OCI-LY3 (cell line): ENCODE results near the gene VTI1A.

Experiments
- H2AFZ ChIP-seq: fragments of 200-600, 300-600 bp; shearing (Covaris generic); 2 replicates; pipeline ENCODE4 v1.6.0; 2014; ENCODE audit warnings: antibody characterized with exemption, low read depth, low read length
- H3K27ac ChIP-seq: fragments of 200-600, 300-600 bp; sonication (generic); 2 replicates; pipeline ENCODE4 v1.5.1; 2014; ENCODE audit warnings: mild to moderate bottlenecking, low read length, moderate library complexity, mixed read lengths
- H3K27me3 ChIP-seq: fragments of 200-600, 300-600 bp; sonication (generic); 2 replicates; pipeline ENCODE4 v1.6.1; 2014; ENCODE audit warnings: low read depth, low read length, mixed read lengths
- H3K36me3 ChIP-seq: fragments of 200-600, 300-600 bp; sonication (generic); replicated peaks from 2 replicates; pipeline ENCODE3; 2014; ENCODE audit warnings: low read depth, low read length, mixed read lengths
- H3K4me1 ChIP-seq: fragments of 300-600, 200-600 bp; sonication (generic); 2 replicates; pipeline ENCODE4 v1.6.1; 2014; ENCODE audit warnings: low read length, mixed read lengths
- H3K4me2 ChIP-seq: fragments of 200-600, 300-600 bp; sonication (generic); 2 replicates; pipeline ENCODE4 v1.6.1; 2014; ENCODE audit warnings: low read length, mixed read lengths
- H3K4me3 ChIP-seq: fragments of 300-600, 200-600 bp; sonication (generic); 2 replicates; pipeline ENCODE4 v1.5.1; 2014; ENCODE audit warnings: antibody characterized with exemption, mild to moderate bottlenecking, low read length, moderate library complexity
- H3K79me2 ChIP-seq: fragments of 300-600, 200-600 bp; shearing (Covaris generic); 2 replicates; pipeline ENCODE4 v1.6.1; 2014; ENCODE audit warnings: mild to moderate bottlenecking, low read length, mixed read lengths
- H3K9ac ChIP-seq: fragments of 300-600, 200-600 bp; shearing (Covaris generic); 2 replicates; pipeline ENCODE4 v1.6.0; 2014; ENCODE audit warnings: mild to moderate bottlenecking, low read length, moderate library complexity
- H3K9me3 ChIP-seq: fragments of 200-600, 300-600 bp; shearing (Covaris generic); 2 replicates; pipeline ENCODE4 v1.6.1; 2014; ENCODE audit warnings: low read length, mixed read lengths; ENCODE audit not compliant: insufficient read depth
- H4K20me1 ChIP-seq: fragments of 200-600, 300-600 bp; sonication (generic); 2 replicates; pipeline ENCODE4 v1.6.1; 2016; ENCODE audit warnings: low read length, mixed read lengths; ENCODE audit not compliant: insufficient read depth
- EZH2phosphoT487 ChIP-seq: fragments of 200-600 bp; shearing (Covaris generic); IDR thresholded peaks from 2 replicates; pipeline ENCODE4 v1.6.1; 2018; ENCODE audit warnings: antibody characterized with exemption, mixed run types, low read depth
- TF ChIP-seq, protein P1 (sequence below): fragments of 200-600, 300-600 bp; sonication (generic); IDR thresholded peaks from 2 replicates; pipeline ENCODE4 v1.5.1; 2014; ENCODE audit warnings: antibody characterized with exemption, low read length, low read depth

Gene VTI1A

DNA sequence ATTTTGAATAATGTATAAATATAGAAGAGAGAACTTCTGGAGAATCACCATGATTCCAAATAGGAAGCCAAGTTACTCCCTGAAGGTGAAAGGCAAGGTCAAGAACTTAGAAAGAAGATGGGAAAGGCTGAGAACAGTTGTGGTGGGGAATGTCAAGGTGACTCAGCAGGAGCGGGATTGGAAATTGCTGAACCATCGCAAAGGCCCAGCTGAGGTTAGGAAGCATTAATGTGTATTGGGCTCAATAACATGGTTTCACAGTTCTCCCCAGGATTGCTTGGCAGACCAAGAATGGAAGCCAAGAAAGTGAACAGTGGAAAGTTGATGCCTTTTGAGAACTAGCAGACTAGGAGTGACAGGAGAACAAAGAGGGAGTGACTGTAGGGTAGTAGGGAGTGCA lies 133.3 kb downstream of the VTI1A start:
- TF ChIP-seq, protein P1, sequence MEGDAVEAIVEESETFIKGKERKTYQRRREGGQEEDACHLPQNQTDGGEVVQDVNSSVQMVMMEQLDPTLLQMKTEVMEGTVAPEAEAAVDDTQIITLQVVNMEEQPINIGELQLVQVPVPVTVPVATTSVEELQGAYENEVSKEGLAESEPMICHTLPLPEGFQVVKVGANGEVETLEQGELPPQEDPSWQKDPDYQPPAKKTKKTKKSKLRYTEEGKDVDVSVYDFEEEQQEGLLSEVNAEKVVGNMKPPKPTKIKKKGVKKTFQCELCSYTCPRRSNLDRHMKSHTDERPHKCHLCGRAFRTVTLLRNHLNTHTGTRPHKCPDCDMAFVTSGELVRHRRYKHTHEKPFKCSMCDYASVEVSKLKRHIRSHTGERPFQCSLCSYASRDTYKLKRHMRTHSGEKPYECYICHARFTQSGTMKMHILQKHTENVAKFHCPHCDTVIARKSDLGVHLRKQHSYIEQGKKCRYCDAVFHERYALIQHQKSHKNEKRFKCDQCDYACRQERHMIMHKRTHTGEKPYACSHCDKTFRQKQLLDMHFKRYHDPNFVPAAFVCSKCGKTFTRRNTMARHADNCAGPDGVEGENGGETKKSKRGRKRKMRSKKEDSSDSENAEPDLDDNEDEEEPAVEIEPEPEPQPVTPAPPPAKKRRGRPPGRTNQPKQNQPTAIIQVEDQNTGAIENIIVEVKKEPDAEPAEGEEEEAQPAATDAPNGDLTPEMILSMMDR, result no peak
- TF ChIP-seq EZH2phosphoT487, result no peak
- Histone ChIP-seq H3K9ac (no peak overlapping the region), H3K4me1 (peaks cover 18% of the 10 kb centered on the region), H2AFZ (no peak overlapping the region), H4K20me1 (no peaks in the 10 kb centered on the region; the same call in 1 of the 2 replicates), H3K27ac (no peak overlapping the region), H3K79me2 (no peaks in the 10 kb centered on the region), H3K4me2 (no peak overlapping the region), H3K27me3 (no peaks in the 10 kb centered on the region), H3K9me3 (no peaks in the 10 kb centered on the region), H3K4me3 (no peak overlapping the region), H3K36me3 (no peaks in the 10 kb centered on the region)

DNA sequence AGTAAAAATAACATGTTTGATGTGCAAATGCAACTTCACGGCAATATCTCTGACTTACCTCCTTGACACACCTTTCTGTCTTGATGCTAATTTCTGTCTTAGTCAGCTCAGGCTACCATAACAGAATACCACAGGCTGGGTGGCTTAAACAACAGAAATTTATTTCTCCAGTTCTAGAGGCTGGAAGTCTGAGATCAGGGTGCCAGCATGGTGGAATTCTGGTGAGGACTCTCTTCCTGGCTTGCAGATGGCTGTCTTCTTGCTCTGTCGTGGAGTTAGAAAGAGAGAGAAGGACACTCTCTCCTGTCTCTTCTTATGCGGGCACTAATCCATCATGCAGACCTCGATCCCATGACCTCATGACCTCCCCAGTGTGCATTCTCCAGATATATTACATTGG lies 134.9 kb downstream of the VTI1A start:
- no peaks in the 10 kb centered on the region for H3K27me3 ChIP-seq
- H3K9ac ChIP-seq, result no peak overlapping the region
- H3K36me3 ChIP-seq, result no peaks in the 10 kb centered on the region
- no peaks in the 10 kb centered on the region for H3K9me3 ChIP-seq
- H3K27ac ChIP-seq, result no peak overlapping the region
- H3K79me2 ChIP-seq, result no peaks in the 10 kb centered on the region
- peaks cover 17% of the 10 kb centered on the region for H3K4me1 ChIP-seq
- H3K4me3 ChIP-seq, result no peak overlapping the region
- H4K20me1 ChIP-seq, result no peaks in the 10 kb centered on the region; the same call in 1 of the 2 replicates
- TF ChIP-seq EZH2phosphoT487, result no peak
- TF ChIP-seq, protein P1, result no peak
- no peak overlapping the region for H2AFZ ChIP-seq
- H3K4me2 ChIP-seq, result no peak overlapping the region

DNA sequence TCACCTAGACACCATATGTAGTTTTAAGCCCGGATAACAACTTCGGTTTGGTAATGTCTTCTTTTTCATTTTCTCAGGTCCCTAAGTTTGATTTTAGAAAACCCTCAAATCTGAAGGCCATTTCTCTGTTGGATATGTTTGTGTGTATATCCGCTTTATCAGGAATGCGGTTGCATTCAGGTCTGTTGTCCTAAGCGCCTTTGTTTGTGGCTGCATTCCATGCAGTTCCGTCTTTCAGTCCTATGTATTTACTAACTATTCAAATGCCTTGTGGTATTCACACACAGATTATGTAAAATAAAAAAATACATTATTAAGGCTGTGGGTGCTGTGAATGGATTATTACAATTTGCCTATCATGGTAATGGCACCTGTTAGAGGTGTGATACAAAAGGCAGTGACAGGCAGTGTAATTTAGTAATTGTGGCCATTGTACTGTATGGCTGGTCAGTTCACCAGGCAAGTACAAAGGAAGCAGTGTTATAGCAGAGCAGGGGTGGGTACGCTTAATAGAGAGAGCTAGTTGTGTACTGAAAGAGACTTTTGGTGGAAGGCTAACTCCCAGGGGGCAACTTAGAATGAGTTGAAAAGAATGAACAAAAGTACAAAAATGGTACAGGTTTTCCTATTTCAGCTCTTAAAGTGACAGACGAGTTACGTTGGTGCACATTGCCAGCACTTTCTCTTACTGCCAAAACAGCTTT lies 136.4 kb downstream of the VTI1A start:
- H3K4me1 ChIP-seq, result 0 out of 2 replicates have a peak, but pooled peaks cover 4% of the 10 kb centered on the region
- no peaks in the 10 kb centered on the region for H4K20me1 ChIP-seq
- no peaks in the 10 kb centered on the region for H3K27me3 ChIP-seq
- no peak overlapping the region for H3K27ac ChIP-seq
- H3K9me3 ChIP-seq, result no peaks in the 10 kb centered on the region
- no peaks in the 10 kb centered on the region for H3K79me2 ChIP-seq
- H3K9ac ChIP-seq, result no peak overlapping the region
- no peaks in the 10 kb centered on the region for H3K36me3 ChIP-seq
- no peak for TF ChIP-seq EZH2phosphoT487
- TF ChIP-seq, protein P1, result no peak
- H2AFZ ChIP-seq, result no peak overlapping the region
- H3K4me2 ChIP-seq, result no peak overlapping the region
- no peak overlapping the region for H3K4me3 ChIP-seq

DNA sequence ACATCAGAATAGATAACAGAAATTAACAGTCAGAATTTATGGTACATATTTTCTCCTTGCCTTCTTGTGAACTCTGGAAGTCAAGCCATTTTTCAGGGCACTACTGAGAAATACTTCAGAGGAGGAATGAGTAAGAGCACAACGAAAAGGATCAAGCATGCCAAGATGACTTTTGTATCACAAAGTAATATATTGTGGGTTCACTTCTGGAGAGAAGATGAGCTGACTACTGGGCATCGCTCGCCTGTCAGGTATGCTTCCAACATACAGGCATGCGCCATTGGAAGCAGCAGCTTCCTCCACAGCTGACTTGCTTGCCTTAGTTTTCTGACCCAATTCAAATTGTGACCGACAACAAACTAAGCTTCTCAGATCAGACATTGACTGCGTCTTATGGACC lies 137.3 kb downstream of the VTI1A start:
- Histone ChIP-seq H3K79me2 (no peaks in the 10 kb centered on the region), H3K4me3 (no peak overlapping the region), H3K4me1 (0 out of 2 replicates have a peak, but pooled peaks cover 4% of the 10 kb centered on the region), H3K27ac (no peak overlapping the region), H4K20me1 (no peaks in the 10 kb centered on the region), H3K27me3 (no peaks in the 10 kb centered on the region), H3K36me3 (no peaks in the 10 kb centered on the region), H3K9me3 (no peaks in the 10 kb centered on the region), H3K9ac (no peak overlapping the region), H3K4me2 (no peak overlapping the region), H2AFZ (no peak overlapping the region)
- TF ChIP-seq EZH2phosphoT487, result no peak
